IPS-18a (cell line): ENCODE results near the gene CLCN4.

ENCODE experiments used
- H3K27ac ChIP-seq: one replicate; pipeline ENCODE4 v1.5.1; 2013; ENCODE audit warnings: low read length
- H3K27me3 ChIP-seq: one replicate; pipeline ENCODE4 v1.6.1; 2013; ENCODE audit warnings: mild to moderate bottlenecking, low read length; ENCODE audit not compliant: control insufficient read depth, insufficient read depth
- H3K36me3 ChIP-seq: one replicate; pipeline ENCODE4 v1.6.1; 2013; ENCODE audit warnings: low read depth, low read length; ENCODE audit not compliant: control insufficient read depth
- H3K4me1 ChIP-seq: one replicate; pipeline ENCODE4 v1.6.1; 2013; ENCODE audit warnings: low read depth, low read length; ENCODE audit not compliant: control insufficient read depth
- H3K4me3 ChIP-seq: one replicate; pipeline ENCODE4 v1.5.1; 2013; ENCODE audit warnings: low read length
- H3K9ac ChIP-seq: one replicate; pipeline ENCODE4 v1.6.1; 2013; ENCODE audit warnings: mild to moderate bottlenecking, low read length, moderate library complexity
- H3K9me3 ChIP-seq: one replicate; pipeline ENCODE4 v1.6.1; 2013; ENCODE audit warnings: low read depth, low read length; ENCODE audit not compliant: control insufficient read depth

CLCN4 gene

DNA sequence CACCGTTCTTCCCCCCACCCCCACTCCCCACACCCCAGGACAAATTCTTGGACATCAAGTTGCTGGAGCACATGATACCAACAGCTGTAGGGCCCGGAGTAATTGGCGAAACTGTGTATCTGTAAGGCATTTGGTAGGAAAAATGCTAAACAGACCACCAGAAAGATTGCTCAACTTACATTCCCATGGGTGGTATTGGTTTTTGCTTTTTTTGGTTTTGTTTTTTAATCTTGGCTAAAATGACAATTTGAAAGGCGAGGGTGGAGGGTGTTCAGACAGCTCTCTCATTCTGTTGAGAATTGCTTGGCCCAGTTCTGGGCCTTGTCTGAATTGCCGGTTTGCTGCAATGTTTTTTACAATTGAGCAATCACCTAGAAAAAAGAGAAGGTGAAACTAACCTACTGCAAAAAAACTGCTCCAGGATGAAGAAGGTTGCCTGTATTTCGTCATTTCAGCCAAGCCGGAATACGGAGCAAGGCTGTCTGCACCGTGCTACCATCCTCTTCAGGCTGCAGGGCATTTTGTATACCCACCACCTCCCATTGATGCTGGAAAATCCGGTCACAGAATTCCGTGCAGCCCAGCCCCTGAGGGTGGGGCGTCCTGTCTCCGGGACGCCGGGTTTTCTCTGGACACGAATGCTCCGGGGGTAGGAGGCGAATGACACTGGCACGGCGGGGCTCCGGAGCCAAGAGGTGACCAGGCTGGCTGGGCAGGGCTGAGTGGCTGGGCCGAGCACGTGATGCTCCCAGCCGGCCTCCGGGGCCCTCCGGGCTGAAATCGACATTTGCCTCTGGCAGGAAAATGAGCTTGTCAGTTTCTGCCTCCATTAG, at the start of gene CLCN4:
Gene CLCN4 (plus strand): TSS at position 777 of the 833 bp plus-strand sequence. CDS start 28,058 bp downstream, outside the sequence.
- H3K36me3 ChIP-seq: no peaks in the 10 kb centered on the region
- peak within 1 kb of the TSS; percentile 65 for H3K9ac ChIP-seq
- H3K9me3 ChIP-seq: no peaks in the 10 kb centered on the region
- peaks cover 30% of the 10 kb centered on the region for H3K4me1 ChIP-seq
- peak within 1 kb of the TSS; percentile 66 for H3K4me3 ChIP-seq
- peak within 1 kb of the TSS; percentile 74 for H3K27ac ChIP-seq
- H3K27me3 ChIP-seq: no peaks in the 10 kb centered on the region

DNA sequence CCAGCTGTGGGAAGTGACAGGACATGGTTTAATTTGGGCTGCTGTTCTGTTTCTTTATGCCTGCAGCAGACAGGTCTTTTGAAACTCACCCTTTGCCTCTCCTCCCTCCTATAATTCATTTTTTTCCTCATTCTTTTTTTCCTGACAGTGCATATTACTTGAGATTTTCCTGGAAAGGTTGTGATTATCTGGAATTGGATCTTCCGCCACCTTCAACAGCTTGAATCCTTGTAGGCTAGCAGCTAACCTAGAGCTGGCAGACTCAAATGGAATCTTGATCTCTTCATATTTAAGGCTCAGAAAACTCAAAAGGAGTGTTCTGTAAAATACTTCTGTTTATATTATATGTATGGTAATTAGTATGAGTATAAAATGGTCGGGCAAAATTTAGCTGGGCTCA, 49.3 kb upstream of the CLCN4 start:
- Histone ChIP-seq H3K4me1 (no peaks in the 10 kb centered on the region), H3K36me3 (no peaks in the 10 kb centered on the region), H3K9me3 (no peaks in the 10 kb centered on the region), H3K9ac (no peak overlapping the region), H3K27ac (no peak overlapping the region), H3K4me3 (no peak overlapping the region), H3K27me3 (no peaks in the 10 kb centered on the region)

- H3K36me3 ChIP-seq: no peaks in the 10 kb centered on the region
- H3K27me3 ChIP-seq: no peaks in the 10 kb centered on the region
- H3K9me3 ChIP-seq: no peaks in the 10 kb centered on the region
- no peak overlapping the region for H3K27ac ChIP-seq
- H3K4me1 ChIP-seq: no peaks in the 10 kb centered on the region
- H3K9ac ChIP-seq: no peak overlapping the region
- H3K4me3 ChIP-seq: no peak overlapping the region
Observed at GRCh38 chrX:10108288-10108687, 48.5 kb upstream of the CLCN4 start.

- no peak overlapping the region for H3K27ac ChIP-seq
- no peak overlapping the region for H3K4me3 ChIP-seq
- no peaks in the 10 kb centered on the region for H3K4me1 ChIP-seq
- no peaks in the 10 kb centered on the region for H3K36me3 ChIP-seq
- H3K9ac ChIP-seq: no peak overlapping the region
- no peaks in the 10 kb centered on the region for H3K9me3 ChIP-seq
- no peaks in the 10 kb centered on the region for H3K27me3 ChIP-seq
Observed at GRCh38 chrX:10109695-10110094, 47.1 kb upstream of the CLCN4 start.

DNA sequence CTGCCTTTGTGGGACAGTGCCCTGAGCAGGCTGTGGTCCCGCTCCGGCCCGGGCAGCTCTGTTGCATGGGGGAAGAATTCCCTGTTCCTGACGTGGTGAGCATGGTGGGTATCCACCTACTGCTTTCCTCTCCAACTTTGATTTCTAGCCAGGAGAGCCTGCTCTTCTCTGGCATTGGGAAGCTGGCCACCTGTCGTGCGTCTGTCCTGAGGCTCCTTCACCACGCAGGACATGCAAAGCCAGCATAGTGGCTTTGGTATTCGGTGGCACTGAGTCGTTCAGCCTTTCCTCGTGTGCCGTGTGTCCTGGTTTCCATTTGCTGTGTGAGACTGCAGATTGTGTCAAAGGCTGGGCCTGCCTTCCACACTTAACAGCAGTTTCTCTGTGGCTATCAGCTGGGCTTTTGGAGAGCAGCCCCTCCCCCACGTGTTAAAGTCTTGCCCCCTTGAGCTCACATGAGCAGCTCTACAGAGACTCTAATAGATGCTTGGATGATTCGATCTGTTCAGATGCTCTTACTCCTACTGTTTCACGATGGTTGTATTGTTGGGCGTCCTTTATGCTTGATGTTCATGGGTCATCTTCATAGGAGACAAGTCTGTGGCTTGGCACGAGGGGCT, 46.3 kb upstream of the CLCN4 start:
- Histone ChIP-seq H3K4me1 (no peaks in the 10 kb centered on the region), H3K9ac (no peak overlapping the region), H3K9me3 (no peaks in the 10 kb centered on the region), H3K27ac (no peak overlapping the region), H3K4me3 (no peak overlapping the region), H3K36me3 (no peaks in the 10 kb centered on the region), H3K27me3 (no peaks in the 10 kb centered on the region)

GRCh38 chrX:10110984-10111363, 45.8 kb upstream of the CLCN4 start:
- no peaks in the 10 kb centered on the region for H3K4me1 ChIP-seq
- no peak overlapping the region for H3K9ac ChIP-seq
- H3K36me3 ChIP-seq: no peaks in the 10 kb centered on the region
- H3K27ac ChIP-seq: no peak overlapping the region
- no peaks in the 10 kb centered on the region for H3K9me3 ChIP-seq
- H3K27me3 ChIP-seq: no peaks in the 10 kb centered on the region
- H3K4me3 ChIP-seq: no peak overlapping the region

DNA sequence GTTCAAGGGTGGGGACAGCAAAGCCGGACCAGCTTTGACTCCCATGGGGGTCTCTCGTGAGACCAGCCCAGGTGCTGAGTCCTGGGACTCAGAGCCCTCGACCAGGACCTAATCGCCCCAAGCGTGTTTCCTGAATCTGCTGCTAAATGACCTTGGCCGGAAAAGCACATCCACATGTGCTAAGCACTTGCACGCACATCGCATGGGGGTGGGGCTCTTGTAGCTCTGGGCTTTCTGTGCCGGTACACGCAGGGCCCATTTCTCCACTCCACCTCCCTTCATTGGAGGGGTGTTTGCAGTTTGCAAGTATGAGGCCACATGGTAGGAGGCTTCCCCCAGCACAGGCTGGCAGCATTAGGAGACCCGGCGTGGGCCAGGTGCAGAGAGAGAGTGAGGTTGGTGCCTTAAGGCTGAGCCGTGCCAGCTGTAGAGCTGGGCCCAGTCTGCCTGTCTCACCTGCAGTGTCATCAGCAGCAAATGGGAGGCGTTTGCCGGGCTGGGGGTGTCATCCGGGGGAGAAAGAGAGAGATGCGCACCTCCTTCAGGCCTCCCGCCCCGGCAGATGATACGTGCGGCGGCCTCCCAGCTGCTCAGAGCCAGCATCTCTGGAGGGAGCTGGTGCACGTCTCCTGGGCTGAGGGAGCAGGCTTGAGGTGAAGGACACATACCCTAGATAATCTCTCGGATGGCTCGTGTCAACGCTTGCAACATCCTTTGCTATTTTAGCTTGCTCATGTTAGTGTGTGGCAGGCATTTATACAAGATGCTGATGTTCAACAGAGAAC, 45.2 kb upstream of the CLCN4 start:
- no peak overlapping the region for H3K4me3 ChIP-seq
- no peaks in the 10 kb centered on the region for H3K9me3 ChIP-seq
- H3K4me1 ChIP-seq: no peaks in the 10 kb centered on the region
- H3K27ac ChIP-seq: no peak overlapping the region
- no peak overlapping the region for H3K9ac ChIP-seq
- H3K36me3 ChIP-seq: no peaks in the 10 kb centered on the region
- H3K27me3 ChIP-seq: no peaks in the 10 kb centered on the region

DNA sequence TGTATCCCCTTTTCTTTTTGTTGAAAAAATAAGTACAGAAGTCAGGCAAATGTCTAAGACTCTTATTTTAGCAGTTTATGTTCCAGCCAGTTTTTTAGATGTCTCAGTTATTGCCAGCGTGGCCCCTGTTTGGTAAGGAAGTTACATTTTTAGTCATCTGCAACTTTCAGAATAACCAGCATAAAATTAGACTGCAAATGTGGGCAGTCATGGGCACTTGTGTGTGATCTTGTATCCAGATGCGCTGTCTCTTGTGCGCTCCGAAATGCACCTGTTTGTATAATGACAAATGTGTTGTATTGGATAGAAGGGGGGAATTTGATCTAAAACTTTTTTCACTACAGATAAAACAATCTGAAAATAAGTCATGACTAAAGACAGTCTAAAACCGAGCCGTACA, 44.3 kb upstream of the CLCN4 start:
- Histone ChIP-seq H3K27ac (no peak overlapping the region), H3K4me3 (no peak overlapping the region), H3K9me3 (no peaks in the 10 kb centered on the region), H3K9ac (no peak overlapping the region), H3K27me3 (no peaks in the 10 kb centered on the region), H3K36me3 (peaks cover 4% of the 10 kb centered on the region), H3K4me1 (no peaks in the 10 kb centered on the region)

DNA sequence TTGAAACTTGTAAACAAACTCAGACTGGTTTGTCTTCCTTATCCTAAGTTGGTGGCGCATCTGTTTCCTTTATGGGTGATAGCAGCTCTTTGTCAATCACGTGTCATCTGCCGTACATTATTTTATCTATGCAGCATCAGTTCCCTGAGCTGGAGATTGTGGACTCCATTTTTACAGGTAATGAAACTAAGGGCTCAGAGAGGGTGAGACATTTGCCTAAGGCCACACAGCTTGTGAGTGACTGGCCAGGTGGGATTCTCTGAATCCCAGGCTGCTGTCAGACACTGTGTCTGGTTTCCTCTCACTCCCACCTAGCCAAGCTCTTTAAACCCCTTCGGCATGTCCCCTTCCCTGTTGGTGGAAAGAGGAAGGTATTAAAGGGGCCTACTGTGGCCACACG, 41.7 kb upstream of the CLCN4 start:
- H3K9ac ChIP-seq: no peak overlapping the region
- peaks cover 13% of the 10 kb centered on the region for H3K36me3 ChIP-seq
- no peak overlapping the region for H3K27ac ChIP-seq
- H3K9me3 ChIP-seq: peaks cover 20% of the 10 kb centered on the region
- H3K4me3 ChIP-seq: no peak overlapping the region
- H3K27me3 ChIP-seq: no peaks in the 10 kb centered on the region
- H3K4me1 ChIP-seq: no peaks in the 10 kb centered on the region

DNA sequence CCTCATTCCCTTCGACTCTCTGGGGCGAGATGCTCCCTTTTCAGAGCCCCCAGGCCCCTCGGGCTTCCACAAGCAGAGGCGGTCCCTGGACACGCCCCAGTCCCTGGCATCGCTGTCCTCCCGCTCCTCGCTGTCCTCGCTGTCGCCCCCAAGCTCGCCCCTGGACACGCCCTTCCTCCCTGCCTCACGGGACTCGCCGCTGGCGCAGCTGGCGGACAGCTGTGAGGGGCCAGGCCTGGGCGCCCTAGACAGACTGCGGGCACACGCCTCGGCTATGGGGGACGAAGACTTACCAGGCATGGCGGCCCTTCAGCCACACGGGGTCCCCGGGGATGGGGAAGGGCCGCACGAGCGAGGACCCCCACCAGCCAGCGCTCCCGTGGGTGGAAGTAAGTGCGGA, 39.5 kb upstream of the CLCN4 start:
- Histone ChIP-seq H3K4me3 (no peak overlapping the region), H3K9me3 (peaks cover 33% of the 10 kb centered on the region), H3K9ac (no peak overlapping the region), H3K4me1 (no peaks in the 10 kb centered on the region), H3K36me3 (peaks cover 13% of the 10 kb centered on the region), H3K27ac (no peak overlapping the region), H3K27me3 (no peaks in the 10 kb centered on the region)

- Histone ChIP-seq H3K4me3 (no peak overlapping the region), H3K9ac (no peak overlapping the region), H3K36me3 (peaks cover 13% of the 10 kb centered on the region), H3K4me1 (no peaks in the 10 kb centered on the region), H3K27ac (no peak overlapping the region), H3K27me3 (no peaks in the 10 kb centered on the region), H3K9me3 (peaks cover 33% of the 10 kb centered on the region)
Observed at GRCh38 chrX:10117864-10118377, 38.9 kb upstream of the CLCN4 start.
